Measurements from ENCODE around the gene RBMY1E.
"Not testable (repeated sequence)": the region's sequence is repeated elsewhere in the genome, so short reads cannot be mapped to it uniquely, and the experiment has no call there.

Gene RBMY1E

DNA sequence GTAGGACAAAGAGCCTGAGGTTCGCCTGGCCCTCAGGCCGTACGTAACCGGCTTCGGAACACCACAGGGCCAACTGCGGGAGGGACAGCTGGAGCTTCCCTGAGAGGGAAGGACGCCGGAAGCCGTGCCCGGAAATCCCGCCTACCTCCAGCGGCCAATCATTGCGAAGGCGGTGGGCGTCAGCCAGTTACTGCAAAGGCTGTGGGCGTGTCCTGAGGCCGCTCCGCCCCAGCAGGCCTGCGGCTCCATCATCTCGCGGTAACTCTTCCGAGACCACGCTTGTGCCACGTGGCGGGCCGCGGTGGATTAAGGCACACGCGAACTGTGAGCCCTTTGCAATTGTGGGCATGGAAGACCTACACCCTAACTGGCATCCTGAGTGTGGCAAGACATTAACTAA, at the start of gene RBMY1E:
RBMY1E (minus strand) TSS at position 101 of the 400 bp plus-strand sequence. CDS start 1,978 bp downstream, outside the sequence.
- DNase-seq (ENCODE audit: low read depth): not testable (repeated sequence)

DNA sequence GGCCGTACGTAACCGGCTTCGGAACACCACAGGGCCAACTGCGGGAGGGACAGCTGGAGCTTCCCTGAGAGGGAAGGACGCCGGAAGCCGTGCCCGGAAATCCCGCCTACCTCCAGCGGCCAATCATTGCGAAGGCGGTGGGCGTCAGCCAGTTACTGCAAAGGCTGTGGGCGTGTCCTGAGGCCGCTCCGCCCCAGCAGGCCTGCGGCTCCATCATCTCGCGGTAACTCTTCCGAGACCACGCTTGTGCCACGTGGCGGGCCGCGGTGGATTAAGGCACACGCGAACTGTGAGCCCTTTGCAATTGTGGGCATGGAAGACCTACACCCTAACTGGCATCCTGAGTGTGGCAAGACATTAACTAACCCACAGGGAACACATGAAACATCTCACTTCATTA, 23.4 kb downstream of the RBMY1E start, which contains the start of gene RBMY1D:
RBMY1D (minus strand) TSS at position 101 of the 400 bp plus-strand sequence. CDS start 2,013 bp downstream, outside the sequence.
- DNase-seq (ENCODE audit: low read depth): not testable (repeated sequence)

DNA sequence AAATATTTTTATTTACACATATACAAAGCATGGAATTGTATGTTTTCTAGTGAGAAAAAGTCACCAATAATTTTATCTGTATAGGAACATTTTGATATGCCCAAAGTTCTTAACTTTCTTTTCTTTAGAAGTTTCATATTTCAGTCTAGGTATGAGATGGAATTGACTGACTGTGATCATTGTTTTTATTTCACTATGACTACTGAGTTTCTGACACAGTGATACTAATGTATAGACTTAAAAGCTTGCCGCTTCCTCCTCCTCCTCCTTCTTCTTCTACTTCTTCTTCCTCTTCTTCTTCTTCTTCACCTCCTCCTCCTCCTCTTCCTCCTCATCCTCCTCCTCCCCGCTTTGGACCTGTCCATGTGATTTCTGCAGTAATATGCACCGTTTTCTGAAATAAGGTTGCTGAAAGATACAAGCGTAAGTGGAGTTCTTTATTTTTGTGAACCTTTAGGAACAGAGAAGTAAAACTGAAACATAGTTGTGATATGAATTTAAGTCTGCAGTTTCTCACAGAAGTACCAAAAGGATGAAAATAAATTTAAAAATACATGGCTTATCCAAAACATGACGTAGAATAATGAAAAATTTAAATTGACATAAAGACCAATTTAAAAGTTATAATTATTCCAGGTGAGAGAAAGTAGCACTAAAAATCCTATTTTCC, 48.3 kb downstream of the RBMY1E start:
- not testable (repeated sequence) for DNase-seq (ENCODE audit: low read depth)
